BLaER1 treated with 17β-estradiol and CSF1 and Interleukin-3, amounts not matched to agents 10 nM and 100 nM (cell line): ENCODE results near the gene GLIS1.

Experiments used
- H3K27ac ChIP-seq, 11 experiments: shearing (Covaris generic); formaldehyde crosslinking; 2 replicates each; pipeline ENCODE4 v1.8.1; 2022
- H3K27me3 ChIP-seq, 11 experiments: shearing (Covaris generic); formaldehyde crosslinking; 2 replicates each; pipeline ENCODE4 v1.8.1; 2022
- H3K36me3 ChIP-seq, 11 experiments: shearing (Covaris generic); formaldehyde crosslinking; 2 replicates each; pipeline ENCODE4 v1.8.1; 2022
- H3K4me1 ChIP-seq, 10 experiments: shearing (Covaris generic); formaldehyde crosslinking; 2 replicates each; pipeline ENCODE4 v1.8.1; 2022
- H3K4me2 ChIP-seq, 11 experiments: shearing (Covaris generic); formaldehyde crosslinking; 2 replicates each; pipeline ENCODE4 v1.8.1; 2022
- H3K4me3 ChIP-seq, 10 experiments: shearing (Covaris generic); formaldehyde crosslinking; 2 replicates each; pipeline ENCODE4 v1.8.1; 2022
- H3K9ac ChIP-seq, 11 experiments: shearing (Covaris generic); formaldehyde crosslinking; 2 replicates each; pipeline ENCODE4 v1.8.1; 2022
- H3K9me3 ChIP-seq, 11 experiments: shearing (Covaris generic); formaldehyde crosslinking; replicated peaks in 1 of 11; 2 replicates each; pipeline ENCODE4 v1.8.1; 2022
- H4K20me1 ChIP-seq, 11 experiments: shearing (Covaris generic); formaldehyde crosslinking; 2 replicates each; pipeline ENCODE4 v1.8.1; 2022
- Cebpa-rat ChIP-seq, 11 experiments: shearing (Covaris generic); IDR thresholded peaks; 2 replicates each; pipeline ENCODE4 v1.8.1; 2022

Gene GLIS1

GRCh38 chr1:53584777-53585107, 154.2 kb downstream of the GLIS1 start:
- peak overlapping the region in 9 of 11 experiments; percentile 9 to 64 (median 43); a peak in 14 of 22 replicates for H3K4me2 ChIP-seq
- H3K4me1 ChIP-seq: peaks cover 4 to 17% (median 10%) of the 10 kb centered on the region in 10 experiments; a peak in 18 of 20 replicates

GRCh38 chr1:53583868-53584776, 154.8 kb downstream of the GLIS1 start:
- Histone ChIP-seq H3K4me3 (no peak overlapping the region), H3K9me3 (no peaks in the 10 kb centered on the region), H3K27ac (no peak overlapping the region), H3K4me1 (peaks cover 4 to 17% (median 10%) of the 10 kb centered on the region in 10 experiments; a peak in 18 of 20 replicates), H3K9ac (no peak overlapping the region), H4K20me1 (peaks cover 0 to 6% (median 0%) of the 10 kb centered on the region in 11 experiments; a peak in 1 of 22 replicates), H3K27me3 (no peaks in the 10 kb centered on the region), H3K4me2 (peak overlapping the region in 7 of 11 experiments; percentile 38 to 64 (median 49); a peak in 13 of 22 replicates), H3K36me3 (no peaks in the 10 kb centered on the region)
- no peak for TF ChIP-seq Cebpa-rat (IDR thresholded peaks at IDR 0.05)

More at GRCh38 chr1:53584777-53585107, 154.2 kb downstream of the GLIS1 start:
- no peak overlapping the region for H3K4me3 ChIP-seq
- no peak overlapping the region for H3K27ac ChIP-seq
- peaks cover 0 to 6% (median 0%) of the 10 kb centered on the region in 11 experiments; a peak in 1 of 22 replicates for H4K20me1 ChIP-seq
- no peak overlapping the region for H3K9ac ChIP-seq
- no peak for TF ChIP-seq Cebpa-rat (IDR thresholded peaks at IDR 0.05)
- H3K27me3 ChIP-seq: no peaks in the 10 kb centered on the region
- H3K9me3 ChIP-seq: no peaks in the 10 kb centered on the region
- no peaks in the 10 kb centered on the region for H3K36me3 ChIP-seq

DNA sequence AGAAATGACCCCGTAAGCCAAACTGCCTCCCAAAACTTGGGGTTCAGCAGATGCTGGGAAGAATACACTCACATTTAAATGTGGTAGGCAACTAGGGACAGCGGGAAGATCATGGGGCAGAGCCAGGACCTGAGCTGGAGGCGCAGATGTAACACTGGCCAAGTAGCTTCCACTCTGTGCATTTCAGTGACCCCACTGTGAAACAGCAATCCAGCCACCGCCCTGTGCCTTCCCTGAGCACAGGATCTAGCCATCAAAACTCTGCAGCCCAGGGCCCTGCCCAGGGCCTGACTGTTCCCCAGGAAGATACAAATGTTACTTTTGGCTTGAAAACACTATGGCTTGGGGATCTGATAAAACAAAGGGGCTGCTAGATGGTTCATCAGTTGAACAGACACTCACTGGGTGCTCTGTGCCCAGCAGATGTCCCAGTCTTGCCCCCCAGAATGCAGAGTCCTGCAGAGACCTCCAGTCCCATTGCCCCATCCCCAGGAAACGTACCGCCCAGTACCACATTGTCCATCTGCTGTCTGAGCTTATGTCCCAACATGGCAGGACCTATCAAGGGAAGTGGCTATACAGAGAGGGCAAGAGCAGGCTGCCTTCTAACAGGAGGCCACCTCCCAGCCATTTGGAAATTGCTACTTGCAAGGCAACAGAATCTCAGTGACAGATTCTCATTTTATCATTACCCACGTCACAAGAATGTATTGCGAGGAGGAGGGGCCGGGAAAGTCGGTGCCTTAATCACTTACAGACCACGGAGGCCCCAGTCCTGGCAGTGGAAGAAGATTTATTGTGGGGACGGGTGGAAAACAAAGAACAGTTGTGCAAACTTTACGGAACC, 155.7 kb downstream of the GLIS1 start:
- Histone ChIP-seq H4K20me1 (peaks cover 0 to 6% (median 0%) of the 10 kb centered on the region in 11 experiments; a peak in 1 of 22 replicates), H3K27me3 (no peaks in the 10 kb centered on the region), H3K27ac (no peak overlapping the region), H3K36me3 (no peaks in the 10 kb centered on the region), H3K4me3 (no peak overlapping the region), H3K4me2 (no peak overlapping the region), H3K9ac (no peak overlapping the region), H3K9me3 (no peaks in the 10 kb centered on the region), H3K4me1 (peaks cover 4 to 17% (median 10%) of the 10 kb centered on the region in 10 experiments; a peak in 18 of 20 replicates)
- no peak for TF ChIP-seq Cebpa-rat (IDR thresholded peaks at IDR 0.05)

GRCh38 chr1:53582211-53583020, 156.5 kb downstream of the GLIS1 start:
- Histone ChIP-seq H3K36me3 (no peaks in the 10 kb centered on the region), H3K4me3 (no peak overlapping the region), H3K9me3 (no peaks in the 10 kb centered on the region), H4K20me1 (peaks cover 0 to 6% (median 0%) of the 10 kb centered on the region in 11 experiments; a peak in 2 of 22 replicates), H3K4me2 (no peak overlapping the region), H3K9ac (no peak overlapping the region), H3K4me1 (peaks cover 4 to 21% (median 14%) of the 10 kb centered on the region in 10 experiments; a peak in 19 of 20 replicates), H3K27me3 (no peaks in the 10 kb centered on the region), H3K27ac (no peak overlapping the region)
- no peak for TF ChIP-seq Cebpa-rat (IDR thresholded peaks at IDR 0.05)

DNA sequence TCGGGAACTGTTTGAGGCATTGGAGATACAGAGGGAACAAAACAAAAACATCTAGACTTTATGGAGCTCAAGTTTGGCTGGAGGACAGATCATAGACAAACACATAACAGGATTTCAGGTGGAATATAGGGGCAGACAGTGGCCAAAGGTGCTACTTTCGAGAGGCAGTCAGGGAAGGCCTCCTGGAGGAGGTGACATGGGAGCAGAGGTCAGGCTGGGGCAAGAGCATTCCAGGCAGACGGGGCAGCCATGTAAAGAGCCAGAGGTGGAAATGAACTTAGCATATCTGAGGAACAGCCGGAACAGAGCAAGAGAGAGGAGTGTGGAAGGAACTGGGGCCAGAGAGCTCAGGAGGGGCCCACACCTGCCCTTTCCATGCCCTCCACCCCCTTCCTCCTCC, 157.5 kb downstream of the GLIS1 start:
- Histone ChIP-seq H3K9ac (no peak overlapping the region), H3K27me3 (no peaks in the 10 kb centered on the region), H3K27ac (no peak overlapping the region), H3K36me3 (no peaks in the 10 kb centered on the region), H3K4me1 (peaks cover 4 to 30% (median 22%) of the 10 kb centered on the region in 10 experiments; a peak in 19 of 20 replicates), H3K4me3 (no peak overlapping the region), H4K20me1 (peaks cover 0 to 8% (median 0%) of the 10 kb centered on the region in 11 experiments; a peak in 4 of 22 replicates), H3K4me2 (no peak overlapping the region), H3K9me3 (no peaks in the 10 kb centered on the region)
- no peak for TF ChIP-seq Cebpa-rat (IDR thresholded peaks at IDR 0.05)

GRCh38 chr1:53580739-53581475, 158.1 kb downstream of the GLIS1 start:
- Histone ChIP-seq H3K27me3 (no peaks in the 10 kb centered on the region), H3K4me1 (peaks cover 4 to 36% (median 28%) of the 10 kb centered on the region in 10 experiments; a peak in 19 of 20 replicates), H4K20me1 (peaks cover 0 to 14% (median 0%) of the 10 kb centered on the region in 11 experiments; a peak in 9 of 22 replicates), H3K27ac (no peak overlapping the region), H3K9ac (no peak overlapping the region), H3K36me3 (no peaks in the 10 kb centered on the region), H3K4me3 (no peak overlapping the region), H3K4me2 (no peak overlapping the region), H3K9me3 (no peaks in the 10 kb centered on the region)
- no peak for TF ChIP-seq Cebpa-rat (IDR thresholded peaks at IDR 0.05)

- Histone ChIP-seq H3K4me2 (no peak overlapping the region), H3K27me3 (no peaks in the 10 kb centered on the region), H3K4me3 (no peak overlapping the region), H3K4me1 (peaks cover 9 to 37% (median 32%) of the 10 kb centered on the region in 10 experiments; a peak in 19 of 20 replicates), H3K27ac (no peak overlapping the region), H3K36me3 (no peaks in the 10 kb centered on the region), H3K9ac (no peak overlapping the region), H3K9me3 (no peaks in the 10 kb centered on the region), H4K20me1 (peaks cover 0 to 23% (median 0%) of the 10 kb centered on the region in 11 experiments; a peak in 10 of 22 replicates)
- no peak for TF ChIP-seq Cebpa-rat (IDR thresholded peaks at IDR 0.05)
These were observed 159.0 kb downstream of the GLIS1 start for GRCh38 chr1:53580009-53580400.
